Endometrium (tissue), 2 donors: Measurements from ENCODE around the gene C19orf12.

ENCODE experiments used
- FAIRE-seq: peaks from 2 replicates; lab custom pipeline; 2012; peaks lifted over from hg19 to GRCh38; lab: Jason Lieb, UNC
- donor health status: control.
- donor health status: control.

Gene C19orf12

DNA sequence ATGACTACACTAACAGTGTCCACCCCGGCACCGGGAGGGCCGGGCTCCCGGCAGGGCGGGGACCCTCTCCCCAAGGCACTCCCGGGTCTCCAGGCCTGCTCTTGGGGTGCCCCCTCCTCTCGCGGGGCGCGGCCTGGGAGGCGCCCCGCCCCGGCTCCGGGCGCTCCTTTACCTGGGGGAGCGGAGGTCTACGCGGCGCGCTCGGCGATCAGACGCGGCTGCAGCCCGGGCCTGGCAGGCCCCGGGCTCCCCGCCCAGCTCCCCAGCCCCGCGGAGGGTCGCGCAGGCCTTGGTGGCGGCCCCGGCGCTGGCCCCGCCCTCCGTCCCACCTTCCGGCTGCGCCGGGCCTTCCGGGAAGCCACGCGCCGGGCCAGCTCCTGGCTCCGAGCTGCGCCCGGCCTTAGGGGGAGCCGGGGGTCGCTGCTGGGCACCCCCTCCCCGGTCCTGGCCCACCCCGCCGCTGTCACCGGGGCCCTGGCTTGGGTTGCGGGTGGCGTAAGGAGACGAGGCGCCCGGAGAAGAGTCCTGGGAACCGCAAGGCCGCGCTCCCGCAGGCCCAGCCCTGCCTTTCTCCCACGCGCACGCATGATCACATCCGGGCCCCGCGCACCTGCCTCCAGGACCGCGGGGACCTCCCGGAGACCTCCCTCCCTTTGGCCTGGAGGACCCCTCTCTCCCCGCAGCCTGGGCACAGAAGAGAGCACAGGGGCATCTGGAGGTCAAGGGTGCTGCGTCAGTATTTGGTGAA lies at the start of gene C19orf12:
C19orf12 (minus strand) TSS at position 309 of the 748 bp plus-strand sequence. CDS start 6,848 bp downstream, outside the sequence.
- no peak for FAIRE-seq

DNA sequence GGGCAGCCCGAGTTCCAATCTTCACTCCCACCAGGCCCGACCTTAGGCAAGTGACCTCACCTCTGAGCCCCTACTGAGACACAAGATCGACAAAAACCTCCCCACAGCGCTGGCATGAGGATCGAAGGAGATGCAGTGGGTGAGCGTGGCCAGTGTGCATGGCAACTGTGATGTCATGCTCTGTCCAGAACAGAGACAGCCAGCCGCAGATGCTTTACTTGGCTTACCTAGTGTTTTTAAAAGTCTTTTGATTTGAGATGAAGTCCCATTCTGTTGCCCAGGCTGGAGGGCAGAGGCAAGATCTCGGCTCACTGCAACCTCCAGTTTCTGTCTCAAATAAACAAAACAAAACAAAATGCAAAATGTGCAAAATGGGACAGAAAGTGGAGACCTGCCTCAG lies 49.3 kb upstream of the C19orf12 start:
- FAIRE-seq = no peak

- no peak for FAIRE-seq
Observed at GRCh38 chr19:29763196-29763595, 48.1 kb upstream of the C19orf12 start.

DNA sequence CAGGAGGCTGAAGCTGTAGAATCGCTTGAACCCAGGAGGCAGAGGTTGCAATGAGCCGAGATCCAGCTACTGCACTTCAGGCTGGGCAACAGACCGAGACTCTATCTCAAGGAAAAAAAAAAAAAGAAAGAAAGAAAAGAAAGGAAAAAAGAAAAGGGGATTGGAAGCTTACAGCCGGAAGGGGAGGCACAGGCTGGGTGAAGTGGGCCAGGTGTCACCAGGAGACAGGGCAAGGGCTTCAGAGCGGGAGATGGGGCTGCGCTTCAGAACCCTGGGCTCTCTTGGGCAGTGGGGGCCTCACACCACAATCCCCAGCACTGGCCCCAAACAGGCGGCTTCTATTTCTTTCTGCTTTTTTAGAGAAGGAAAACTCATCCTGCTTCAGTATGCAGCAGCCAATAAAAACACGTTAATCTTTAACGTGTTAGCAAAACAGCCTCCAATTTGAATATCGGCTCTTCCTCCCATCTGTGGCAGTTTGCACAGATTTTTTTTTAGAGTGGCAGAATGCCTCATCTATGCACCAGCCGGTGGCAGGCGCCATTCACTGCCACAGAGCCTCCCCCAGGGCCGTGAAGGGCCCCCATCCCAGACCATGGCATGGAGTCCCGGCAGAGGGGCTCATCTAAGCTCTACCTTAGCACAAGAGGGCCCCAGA lies 46.6 kb upstream of the C19orf12 start:
- no peak for FAIRE-seq

- no peak for FAIRE-seq
Observed at GRCh38 chr19:29760752-29761502, 45.9 kb upstream of the C19orf12 start.

- no peak for FAIRE-seq
Observed at GRCh38 chr19:29759359-29759758, 44.3 kb upstream of the C19orf12 start.

- FAIRE-seq = no peak
Observed at GRCh38 chr19:29758863-29759262, 43.8 kb upstream of the C19orf12 start.

GRCh38 chr19:29757551-29757950 lies 42.5 kb upstream of the C19orf12 start:
- FAIRE-seq = no peak

DNA sequence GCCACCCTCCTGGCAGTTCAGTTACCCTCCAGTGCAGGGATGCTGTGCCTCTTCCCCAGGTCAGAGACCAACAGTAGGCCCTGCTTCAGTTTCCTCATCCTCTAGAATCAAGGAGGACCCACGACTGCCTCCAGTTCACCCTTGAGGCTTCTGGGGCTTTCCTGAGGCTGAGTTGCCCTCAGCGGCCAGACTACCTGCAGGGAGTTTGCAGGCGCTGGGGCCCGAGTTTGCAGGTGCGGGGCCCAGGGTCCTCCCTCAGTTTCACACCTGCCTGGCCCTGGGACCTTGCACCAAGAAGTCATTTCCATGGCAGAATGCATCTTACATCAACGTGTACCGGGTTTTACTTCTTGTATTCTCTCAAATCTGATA lies 38.9 kb upstream of the C19orf12 start:
- no peak for FAIRE-seq

- FAIRE-seq = no peak
Observed at GRCh38 chr19:29753190-29753933, 38.3 kb upstream of the C19orf12 start.

- no peak for FAIRE-seq
Observed at GRCh38 chr19:29752450-29753025, 37.5 kb upstream of the C19orf12 start.

- no peak for FAIRE-seq
Observed at GRCh38 chr19:29751932-29752331, 36.9 kb upstream of the C19orf12 start.

DNA sequence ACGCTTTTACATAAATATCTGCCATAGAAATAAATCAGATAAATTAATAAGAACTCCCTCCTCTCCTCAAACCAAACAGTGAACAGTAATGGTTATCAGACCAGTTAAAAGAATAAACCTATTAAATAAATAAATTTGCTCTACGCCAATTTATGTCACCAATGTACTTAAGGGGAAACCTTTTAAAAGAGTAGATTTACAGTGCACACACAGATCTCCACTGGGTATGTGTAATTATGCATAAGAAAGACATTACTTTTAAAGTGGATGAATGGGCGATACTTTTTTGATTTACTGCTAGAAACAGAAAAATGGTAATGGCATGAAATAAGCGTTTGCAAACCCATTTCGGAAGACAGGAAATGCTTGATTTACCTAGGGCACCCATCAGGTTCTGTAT lies 34.9 kb upstream of the C19orf12 start:
- FAIRE-seq = no peak

DNA sequence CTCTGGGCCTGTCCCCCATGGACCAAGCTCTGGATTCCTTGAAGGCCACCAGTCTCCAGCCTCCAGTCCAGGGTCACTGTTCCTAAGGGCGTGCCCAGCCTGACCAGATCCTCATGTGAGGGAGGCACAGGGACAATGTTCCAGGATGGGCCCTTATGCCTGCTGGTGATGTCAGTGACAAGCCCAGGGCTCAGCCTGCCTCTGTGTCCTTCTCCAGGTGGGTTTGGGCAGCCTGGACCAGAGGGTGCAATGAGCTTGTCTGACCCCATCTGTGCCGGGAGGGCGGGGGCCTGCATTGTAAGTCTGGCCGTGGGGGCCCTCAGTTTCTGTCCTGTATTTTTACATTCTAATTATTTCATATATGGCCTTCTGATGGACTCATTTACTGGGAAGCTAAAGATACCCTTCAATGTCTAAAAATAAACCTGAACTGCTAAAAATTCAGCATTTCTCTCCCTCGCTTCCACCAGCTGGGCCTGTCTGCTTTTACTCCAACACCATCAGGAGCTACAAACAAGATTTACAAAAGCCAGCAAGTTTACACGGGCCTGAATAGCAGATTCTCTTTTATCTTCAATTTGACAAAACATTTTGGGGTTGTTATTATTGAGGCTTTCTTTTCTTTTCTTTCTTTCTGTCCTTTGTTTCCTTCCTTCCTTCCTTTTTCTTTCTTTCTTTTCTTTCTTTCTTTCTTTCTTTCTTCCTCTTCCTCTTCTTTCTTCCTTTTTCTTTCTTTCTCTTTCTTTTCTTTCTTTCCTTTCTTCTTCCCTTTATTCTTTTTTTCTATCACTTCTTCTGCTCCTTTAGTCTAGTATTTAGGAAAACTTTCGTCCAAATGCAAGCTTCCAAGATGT lies 34.2 kb upstream of the C19orf12 start:
- no peak for FAIRE-seq

DNA sequence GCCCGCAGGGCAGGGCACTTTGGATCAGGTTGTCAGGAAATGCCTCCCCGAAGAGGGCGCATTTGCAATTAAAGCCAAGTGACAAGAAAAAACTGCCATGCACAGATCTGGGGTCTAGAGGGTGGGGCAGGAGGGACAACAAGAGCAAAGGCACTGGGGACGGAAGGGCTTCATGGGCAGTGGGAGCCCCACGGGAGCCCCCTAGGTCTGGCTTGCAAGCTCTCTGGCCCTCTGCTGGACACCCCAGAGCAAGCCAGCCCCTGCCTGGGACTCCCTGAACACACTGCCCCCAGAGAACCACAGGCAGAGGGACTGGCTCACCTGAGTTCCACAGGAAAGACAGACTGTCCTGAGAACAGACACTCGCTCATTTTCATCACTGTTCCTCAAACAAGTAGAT lies 30.2 kb upstream of the C19orf12 start:
- no peak for FAIRE-seq

DNA sequence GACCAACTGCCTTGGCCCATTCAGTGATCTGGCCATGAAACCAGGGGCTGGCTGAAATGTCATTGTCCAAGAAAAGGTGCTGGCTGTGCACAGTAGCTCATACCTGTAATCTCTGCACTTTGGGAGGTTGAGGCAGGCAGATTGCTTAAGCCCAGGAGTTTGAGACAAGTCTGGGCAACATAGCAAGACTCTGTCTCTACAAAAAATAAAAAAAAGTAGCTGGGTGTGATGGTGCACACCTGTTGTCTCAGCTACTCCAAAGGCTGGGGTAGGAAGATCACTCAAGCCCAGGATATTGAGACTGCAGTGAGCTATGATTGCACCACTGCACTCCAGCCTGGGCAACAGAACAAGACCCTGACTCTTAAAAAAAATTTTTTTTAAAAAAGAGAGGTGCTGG lies 28.6 kb upstream of the C19orf12 start:
- FAIRE-seq = no peak

- FAIRE-seq = no peak
Observed at GRCh38 chr19:29741776-29742175, 26.7 kb upstream of the C19orf12 start.

DNA sequence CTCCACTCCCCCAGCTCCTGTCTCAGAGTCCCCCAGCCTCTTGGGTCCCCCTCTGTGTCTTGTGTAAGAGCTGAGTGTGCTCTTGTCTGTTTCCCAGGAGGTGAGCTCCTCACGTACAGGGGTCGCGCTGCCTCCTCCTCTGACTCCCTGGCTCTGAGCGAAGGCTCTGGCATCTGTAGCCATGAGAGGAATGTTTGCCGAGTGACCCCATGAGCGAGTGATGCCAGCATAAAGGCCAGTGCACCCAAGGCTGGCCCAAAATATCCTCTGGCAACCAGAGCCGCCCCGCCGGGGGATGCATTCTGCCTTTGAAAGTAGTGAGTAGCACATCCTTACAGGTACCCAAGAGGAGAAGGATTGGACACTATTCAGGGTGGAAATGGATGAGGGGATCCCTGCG lies 26.2 kb upstream of the C19orf12 start:
- no peak for FAIRE-seq

- FAIRE-seq = no peak
Observed at GRCh38 chr19:29737461-29738000, 22.5 kb upstream of the C19orf12 start.

DNA sequence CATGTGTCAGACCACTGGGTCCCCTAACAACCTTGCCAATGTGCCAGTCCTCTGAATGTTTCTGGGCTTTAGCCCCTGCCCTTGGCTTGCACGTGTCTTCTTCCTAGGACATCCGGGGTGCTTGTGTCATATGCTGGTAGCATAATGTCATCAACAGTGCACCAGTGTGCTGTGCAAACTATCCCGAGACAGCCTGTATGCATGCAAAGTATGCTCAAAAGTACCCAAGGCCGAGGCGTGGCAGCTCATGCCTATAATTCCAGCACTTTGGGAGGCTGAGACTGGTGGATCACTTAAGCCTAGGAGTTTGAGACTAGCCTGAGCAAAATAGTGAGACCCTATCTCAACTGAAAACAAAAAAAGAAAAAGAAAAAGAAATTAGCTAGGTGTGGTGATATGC lies 20.8 kb upstream of the C19orf12 start:
- no peak for FAIRE-seq

- FAIRE-seq = no peak
Observed at GRCh38 chr19:29731331-29731850, 16.3 kb upstream of the C19orf12 start.
